ENCODE results near the gene MYADM. TPM values are rescaled to one million over a fixed set of nuclear protein-coding genes. Genes with fewer than 3 reads are reported as not detected.

The MYADM gene
- 8.1 and 11.0 TPM in 2 replicates for total RNA-seq

GRCh38 chr19:53867225-53868090 lies at the start of gene MYADM:
MYADM (plus strand) TSS chr19:53867883; CDS start chr19:53873530, 5,647 bp downstream.

GRCh38 chr19:53824134-53824611 lies 43.5 kb upstream of the MYADM start, which contains the start of gene NLRP12:
NLRP12 (minus strand) TSS chr19:53824314; CDS start chr19:53824174, 140 bp downstream.

GRCh38 chr19:53881482-53882390 lies 14.1 kb downstream of the MYADM start, which contains the start of gene PRKCG:
PRKCG (plus strand) TSS chr19:53882197; CDS start chr19:53882495, 298 bp downstream.

GRCh38 chr19:53908935-53909415 lies 41.3 kb downstream of the MYADM start, which contains the start of gene CACNG7:
CACNG7 (plus strand) TSS chr19:53909278; CDS start chr19:53912832, 3,554 bp downstream.

Other genes starting within 250 kb of the MYADM start
- gene DPRX, start 235.9 kb upstream of the MYADM start, total RNA-seq: not detected in 2 replicates
- gene NLRP12, start 43.6 kb upstream of the MYADM start, total RNA-seq: not detected in 2 replicates
- not detected in 2 replicates for gene PRKCG, start 14.3 kb downstream of the MYADM start, total RNA-seq
- gene CACNG7, start 41.4 kb downstream of the MYADM start, total RNA-seq: 0.12 TPM in 1 of 2 replicates, not detected in the other
- gene CACNG8, start 95.1 kb downstream of the MYADM start, total RNA-seq: under 0.01 TPM in 2 replicates
- 0.11 TPM in 1 of 2 replicates, not detected in the other for gene CACNG6, start 123.8 kb downstream of the MYADM start, total RNA-seq
- gene VSTM1, start 196.0 kb downstream of the MYADM start, total RNA-seq: not detected in 2 replicates
- not detected in 2 replicates for gene TARM1, start 213.5 kb downstream of the MYADM start, total RNA-seq
- gene OSCAR, start 232.9 kb downstream of the MYADM start, total RNA-seq: 0.22 and 0.50 TPM in 2 replicates
- 14.0 and 14.7 TPM in 2 replicates for gene NDUFA3, start 235.0 kb downstream of the MYADM start, total RNA-seq
- 11.0 and 13.7 TPM in 2 replicates for gene TFPT, start 247.8 kb downstream of the MYADM start, total RNA-seq
- 45.1 and 80.0 TPM in 2 replicates for gene PRPF31, start 247.9 kb downstream of the MYADM start, total RNA-seq

Data from uterine smooth muscle cell (primary cell).